OCI-LY7 (cell line): ENCODE measurements around the gene TAF11L14. TPM values are rescaled to one million over a fixed set of nuclear protein-coding genes. Genes with fewer than 3 reads are reported as not detected.
"Not testable (repeated sequence)": the region's sequence is repeated elsewhere in the genome, so short reads cannot be mapped to it uniquely, and the experiment has no call there.

Source experiments
- BruUV-seq: library from RNA; stranded (reverse); fragments of 400-500 nt; replicated peaks from 2 replicates; lab custom pipeline; 2021; lab: Mats Ljungman, UMichigan
- CTCF ChIA-PET: fragments of 300-600 bp; sonication (Branson Sonifier 250); formaldehyde crosslinking; loops from one replicate; lab custom pipeline; 2022; ENCODE audit warnings: antibody characterized with exemption; ENCODE audit not compliant: unreplicated experiment; lab: Charles Lee
- POLR2A ChIA-PET: fragments of 300-600 bp; sonication (Branson Sonifier 250); formaldehyde crosslinking; loops from one replicate; lab custom pipeline; 2022; ENCODE audit warnings: antibody characterized with exemption; lab: Charles Lee
- DNase-seq: peaks from one replicate; pipeline ENCODE4 v3.0.0-alpha.2; 2015; ENCODE audit warnings: low spot score
- H2AFZ ChIP-seq: fragments of 200-600 bp; sonication (generic), shearing (Covaris generic); 2 replicates; pipeline ENCODE4 v1.6.1; 2014; ENCODE audit warnings: mild to moderate bottlenecking, antibody characterized with exemption, low read length, moderate library complexity
- H3K27ac ChIP-seq: fragments of 200-600 bp; sonication (generic); 2 replicates; pipeline ENCODE4 v1.5.1; 2014; ENCODE audit warnings: mixed run types, low read depth, mild to moderate bottlenecking, moderate library complexity, low read length, inconsistent platforms; ENCODE audit not compliant: poor library complexity, severe bottlenecking
- H3K36me3 ChIP-seq: fragments of 200-600 bp; sonication (generic); 2 replicates; pipeline ENCODE4 v1.6.1; 2014; ENCODE audit warnings: mild to moderate bottlenecking, antibody characterized with exemption, low read length, moderate library complexity, mixed read lengths; ENCODE audit not compliant: insufficient read depth
- H3K4me1 ChIP-seq: fragments of 200-600 bp; sonication (generic); 2 replicates; pipeline ENCODE4 v1.5.1; 2014; ENCODE audit warnings: mild to moderate bottlenecking, low read length; ENCODE audit not compliant: insufficient read depth, poor library complexity, severe bottlenecking
- H3K4me2 ChIP-seq: fragments of 200-600 bp; sonication (generic); 2 replicates; pipeline ENCODE4 v1.6.1; 2014; ENCODE audit warnings: mild to moderate bottlenecking, low read length
- H3K4me3 ChIP-seq: fragments of 200-600 bp; sonication (generic); 2 replicates; pipeline ENCODE4 v1.5.1; 2014; ENCODE audit warnings: mild to moderate bottlenecking, low read depth, low read length; ENCODE audit not compliant: poor library complexity, severe bottlenecking
- H3K79me2 ChIP-seq: fragments of 200-600 bp; sonication (generic); 2 replicates; pipeline ENCODE4 v1.6.1; 2016; ENCODE audit warnings: low read depth, mild to moderate bottlenecking, low read length, moderate library complexity, mixed read lengths; ENCODE audit not compliant: insufficient read depth
- H3K9me2 ChIP-seq: fragments of 200-600 bp; sonication (generic); 2 replicates; pipeline ENCODE4 v1.6.1; 2016; ENCODE audit warnings: mild to moderate bottlenecking, low read length, mixed read lengths; ENCODE audit not compliant: insufficient read depth
- H3K9me3 ChIP-seq: fragments of 200-600 bp; sonication (generic); 2 replicates; pipeline ENCODE4 v1.6.1; 2014; ENCODE audit warnings: mild to moderate bottlenecking, mixed run types, low read length, mixed read lengths
- H4K20me1 ChIP-seq: fragments of 200-600 bp; sonication (generic); 2 replicates; pipeline ENCODE4 v1.6.1; 2014; ENCODE audit warnings: mild to moderate bottlenecking, antibody characterized with exemption, low read length, moderate library complexity, mixed read lengths; ENCODE audit not compliant: insufficient read depth
- CTCF ChIP-seq: fragments of 200-600 bp; sonication (generic); conservative IDR thresholded peaks from 2 replicates; pipeline ENCODE4 v1.5.1; 2014; ENCODE audit warnings: mild to moderate bottlenecking, antibody characterized with exemption, low read length, moderate library complexity, mixed read lengths
- EZH2phosphoT487 ChIP-seq: fragments of 200-600 bp; sonication (generic); IDR thresholded peaks from 2 replicates; pipeline ENCODE4 v1.6.1; 2018; ENCODE audit warnings: low read depth, borderline replicate concordance, mild to moderate bottlenecking, mixed run types, antibody characterized with exemption, low read length, moderate library complexity, mixed read lengths
- intact Hi-C: fragments of 100-400 bp; cut with micrococcal nuclease; formaldehyde crosslinking; loops from one replicate; pipeline ENCODE4 v1.10.0; 2022; ENCODE audit not compliant: unreplicated experiment
- total RNA-seq, 2 experiments: library from RNA; depleted of rRNA in 1 of 2; stranded (reverse); fragments of >200 nt in 1 of 2; shearing (Covaris generic) in 1 of 2; gene quantifications; 2 replicates each; pipeline ENCODE4 v1.2.3, GENCODE V29; 2014 to 2022

TAF11L14 gene
- total RNA-seq, 2 experiments from 2014 or later = not detected

- CTCF ChIA-PET, H3K4me1 ChIP-seq, DNase-seq, H3K9me2 ChIP-seq, H3K9me3 ChIP-seq, H3K79me2 ChIP-seq, H2AFZ ChIP-seq, POLR2A ChIA-PET, H3K27ac ChIP-seq, H3K4me3 ChIP-seq, intact Hi-C loops, H4K20me1 ChIP-seq, BruUV-seq, H3K4me2 ChIP-seq, H3K36me3 ChIP-seq: not testable (repeated sequence)
Measured at GRCh38 chr5:17603880-17604279, 30.4 kb upstream of the TAF11L14 start, which contains the start of gene TAF11L11. Gene TAF11L11 (plus strand): TSS chr5:17604183.

GRCh38 chr5:17604951-17605350 lies 29.3 kb upstream of the TAF11L14 start:
- no peaks in the 10 kb centered on the region for H4K20me1 ChIP-seq
- H3K4me3 ChIP-seq = no peak overlapping the region
- H2AFZ ChIP-seq = no peak overlapping the region
- DNase-seq = no peak
- no peak overlapping the region for H3K27ac ChIP-seq
- no peaks in the 10 kb centered on the region for H3K9me2 ChIP-seq
- no peaks in the 10 kb centered on the region for H3K4me1 ChIP-seq
- no peaks in the 10 kb centered on the region for H3K36me3 ChIP-seq
- CTCF ChIA-PET = no interaction called here
- POLR2A ChIA-PET = no interaction called here
- intact Hi-C loops = no loop called here
- TF ChIP-seq EZH2phosphoT487 (no peak), CTCF (no peak)
- no peak overlapping the region for H3K4me2 ChIP-seq
- no TSS peak for BruUV-seq
- H3K79me2 ChIP-seq = no peaks in the 10 kb centered on the region
- H3K9me3 ChIP-seq = no peaks in the 10 kb centered on the region

- H3K36me3 ChIP-seq, POLR2A ChIA-PET, H3K27ac ChIP-seq, H4K20me1 ChIP-seq, DNase-seq, CTCF ChIA-PET, H3K9me3 ChIP-seq, BruUV-seq, H3K4me3 ChIP-seq, intact Hi-C loops, H3K4me1 ChIP-seq, H3K79me2 ChIP-seq, H3K9me2 ChIP-seq, H2AFZ ChIP-seq, H3K4me2 ChIP-seq: not testable (repeated sequence)
Measured at GRCh38 chr5:17607461-17607860, 26.8 kb upstream of the TAF11L14 start.

- H3K4me3 ChIP-seq, H3K4me1 ChIP-seq, H3K9me3 ChIP-seq, H3K79me2 ChIP-seq, CTCF ChIA-PET, BruUV-seq, H3K9me2 ChIP-seq, intact Hi-C loops, DNase-seq, H2AFZ ChIP-seq, H3K27ac ChIP-seq, H4K20me1 ChIP-seq, POLR2A ChIA-PET, H3K36me3 ChIP-seq, H3K4me2 ChIP-seq: not testable (repeated sequence)
Measured at GRCh38 chr5:17610092-17610491, 24.2 kb upstream of the TAF11L14 start, which contains the start of gene TAF11L12. Gene TAF11L12 (plus strand): TSS chr5:17610392.
